Esophagus (tissue), 2 donors: ENCODE data around the gene HGD. TPM values are rescaled to one million over a fixed set of nuclear protein-coding genes. Genes with fewer than 3 reads are reported as not detected.
"Not testable (repeated sequence)": the region's sequence is repeated elsewhere in the genome, so short reads cannot be mapped to it uniquely, and the experiment has no call there.

Experiments
- H3K27ac ChIP-seq, 2 donors: one replicate each; pipeline ENCODE4 v1.5.1; 2013; ENCODE audit warnings: low read depth in 2 of 2, mild to moderate bottlenecking in 2 of 2, inconsistent platforms in 1 of 2, low read length in 1 of 2, moderate library complexity in 1 of 2
- H3K27me3 ChIP-seq, 2 donors: one replicate each; pipeline ENCODE4 v1.6.1; 2013; ENCODE audit warnings: low read length in 2 of 2, control low read depth in 1 of 2, mild to moderate bottlenecking in 1 of 2; ENCODE audit not compliant: insufficient read depth in 2 of 2, control insufficient read depth in 1 of 2
- H3K36me3 ChIP-seq, 2 donors: one replicate each; pipeline ENCODE4 v1.6.1; 2013; ENCODE audit warnings: low read length in 1 of 2; ENCODE audit not compliant: control insufficient read depth in 2 of 2, insufficient read depth in 2 of 2
- H3K4me1 ChIP-seq, 2 donors: one replicate each; pipeline ENCODE4 v1.6.1; 2013; ENCODE audit warnings: low read length in 1 of 2; ENCODE audit not compliant: control insufficient read depth in 2 of 2, insufficient read depth in 2 of 2
- H3K4me3 ChIP-seq, 2 donors: one replicate each; pipeline ENCODE4 v1.5.1; 2013; ENCODE audit warnings: low read length in 2 of 2, mild to moderate bottlenecking in 2 of 2, low read depth in 1 of 2, moderate library complexity in 1 of 2
- H3K9me3 ChIP-seq, 2 donors: one replicate each; pipeline ENCODE4 v1.6.1; 2013; ENCODE audit warnings: mild to moderate bottlenecking in 2 of 2, low read depth in 1 of 2, low read length in 1 of 2, moderate library complexity in 1 of 2; ENCODE audit not compliant: control insufficient read depth in 2 of 2, insufficient read depth in 1 of 2
- WGBS, 2 donors: extraction: QIAGEN DNeasy Blood & Tissue Kit; methylation state at CpG; one replicate each; pipeline ENCODE4 v1.1.7; 2013; 5-methylcytosine and 5-hydroxymethylcytosine counted together
- polyA plus RNA-seq, 2 donors: library from polyadenylated mRNA; stranded (reverse); fragments of 200-250 nt; gene quantifications; one replicate each; pipeline ENCODE4 v1.2.3, GENCODE V29; 2013
- donor health status: healthy with polysubstance abuse.
- donor health status: Bipolar disorder and iron deficiency.

The HGD gene
- polyA plus RNA-seq, 2 donors, result 0.06 TPM

GRCh38 chr3:120622870-120623726 lies 58.9 kb downstream of the HGD start:
- Histone ChIP-seq H3K4me3 (no peak overlapping the region), H3K4me1 (peaks cover 0 to 3% of the 10 kb centered on the region in 2 donors), H3K27ac (no peak overlapping the region), H3K36me3 (no peaks in the 10 kb centered on the region), H3K9me3 (no peaks in the 10 kb centered on the region), H3K27me3 (no peaks in the 10 kb centered on the region)
- 72 to 81% methylated on average over 12 of the region's 12 CpGs for WGBS, 2 donors

DNA sequence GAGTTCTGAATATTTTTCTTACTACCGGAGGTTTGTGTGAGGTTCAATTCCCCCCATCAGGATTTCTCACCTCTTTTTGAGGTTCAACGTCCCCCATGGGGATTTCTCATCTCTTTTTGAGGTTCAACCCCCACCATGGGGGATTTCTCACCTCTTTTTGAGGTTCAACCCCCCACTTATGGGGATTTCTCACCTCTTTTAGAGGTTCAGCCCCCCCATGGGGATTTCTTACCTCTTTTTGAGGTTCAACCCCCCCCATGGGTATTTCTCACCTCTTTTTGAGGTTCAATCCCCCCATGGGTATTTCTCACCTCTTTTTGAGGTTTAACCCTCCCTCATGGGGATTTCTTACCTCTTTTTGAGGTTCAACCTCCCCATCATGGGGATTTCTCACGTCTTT lies 59.6 kb downstream of the HGD start:
- Histone ChIP-seq H3K4me1 (peaks cover 0 to 3% of the 10 kb centered on the region in 2 donors), H3K9me3 (no peaks in the 10 kb centered on the region), H3K4me3 (no peak overlapping the region), H3K36me3 (no peaks in the 10 kb centered on the region), H3K27ac (no peak overlapping the region), H3K27me3 (no peaks in the 10 kb centered on the region)
- WGBS, 2 donors, result 70 to 83% methylated on average over 3 of the region's 3 CpGs

DNA sequence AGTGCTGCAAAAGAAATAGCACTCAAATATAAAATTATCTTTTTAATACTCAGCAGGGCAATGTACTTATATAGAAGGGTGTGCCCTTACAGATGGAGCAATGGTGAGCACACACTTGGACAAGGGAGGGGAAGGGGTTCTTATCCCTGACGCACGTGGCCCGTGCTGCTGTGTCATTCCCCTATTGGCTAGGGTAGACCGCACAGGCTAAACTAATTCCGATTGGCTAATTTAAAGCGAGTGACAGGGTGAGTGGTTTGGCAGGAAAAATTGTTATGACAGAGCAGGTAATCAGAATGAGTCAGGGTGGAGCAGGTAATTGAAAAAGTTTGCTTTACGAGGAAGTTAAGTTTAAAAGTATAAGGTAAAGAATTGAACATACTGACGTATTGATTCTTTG lies 65.3 kb downstream of the HGD start:
- H3K4me3 ChIP-seq, H3K36me3 ChIP-seq, H3K4me1 ChIP-seq, H3K27me3 ChIP-seq, H3K9me3 ChIP-seq: not testable (repeated sequence)
- 53 to 71% methylated on average over 8 of the region's 8 CpGs for WGBS, 2 donors
- H3K27ac ChIP-seq, result peak overlapping the region in 1 of 2 donors; percentile 85

- 42 to 68% methylated on average over 13 of the region's 13 CpGs for WGBS, 2 donors
- no peaks in the 10 kb centered on the region for H3K36me3 ChIP-seq
- H3K27ac ChIP-seq, result peak overlapping the region; percentile 50 to 85
- no peaks in the 10 kb centered on the region for H3K27me3 ChIP-seq
- H3K4me3 ChIP-seq, result no peak overlapping the region
- no peaks in the 10 kb centered on the region for H3K4me1 ChIP-seq
- no peaks in the 10 kb centered on the region for H3K9me3 ChIP-seq
Measured at GRCh38 chr3:120615847-120616609, 66.0 kb downstream of the HGD start.

- no peaks in the 10 kb centered on the region for H3K36me3 ChIP-seq
- H3K4me3 ChIP-seq, result no peak overlapping the region
- no peak overlapping the region for H3K27ac ChIP-seq
- WGBS, 2 donors, result 74 to 79% methylated on average over 8 of the region's 8 CpGs
- no peaks in the 10 kb centered on the region for H3K27me3 ChIP-seq
- H3K9me3 ChIP-seq, result no peaks in the 10 kb centered on the region
- H3K4me1 ChIP-seq, result no peaks in the 10 kb centered on the region
Measured at GRCh38 chr3:120614765-120615164, 67.3 kb downstream of the HGD start.

GRCh38 chr3:120608506-120608905 lies 73.5 kb downstream of the HGD start:
- Histone ChIP-seq H3K4me1 (no peaks in the 10 kb centered on the region), H3K36me3 (no peaks in the 10 kb centered on the region), H3K27me3 (no peaks in the 10 kb centered on the region), H3K27ac (no peak overlapping the region), H3K9me3 (no peaks in the 10 kb centered on the region), H3K4me3 (no peak overlapping the region)
- 82 to 87% methylated on average over 4 of the region's 4 CpGs for WGBS, 2 donors

DNA sequence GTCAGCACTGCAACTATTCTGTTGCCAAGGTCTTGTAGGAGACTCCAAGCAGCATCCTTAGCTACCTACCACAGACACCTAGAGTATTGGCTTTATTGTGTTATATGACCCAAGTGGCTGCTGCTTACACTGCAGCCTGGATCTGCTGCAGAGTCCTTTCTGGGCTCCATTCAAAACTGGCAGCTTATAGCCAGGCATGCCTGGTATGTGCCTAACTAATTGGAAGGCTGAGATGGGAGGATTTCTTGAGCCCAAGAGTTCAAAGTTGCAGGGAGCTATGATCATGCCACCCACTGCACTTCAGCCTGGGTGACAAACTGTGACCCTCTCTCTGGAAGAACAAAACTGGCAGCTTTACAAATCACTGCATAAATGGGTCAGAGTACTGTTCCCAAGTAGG lies 77.3 kb downstream of the HGD start:
- Histone ChIP-seq H3K27me3 (no peaks in the 10 kb centered on the region), H3K27ac (no peak overlapping the region), H3K4me1 (no peaks in the 10 kb centered on the region), H3K4me3 (no peak overlapping the region), H3K36me3 (peaks cover 2 to 5% of the 10 kb centered on the region in 2 donors), H3K9me3 (no peaks in the 10 kb centered on the region)

- Histone ChIP-seq H3K27ac (no peak overlapping the region), H3K9me3 (no peaks in the 10 kb centered on the region), H3K36me3 (peaks cover 2 to 5% of the 10 kb centered on the region in 2 donors), H3K4me3 (no peak overlapping the region), H3K4me1 (no peaks in the 10 kb centered on the region), H3K27me3 (no peaks in the 10 kb centered on the region)
Measured at GRCh38 chr3:120604382-120604781, 77.7 kb downstream of the HGD start.

GRCh38 chr3:120602682-120603081 lies 79.4 kb downstream of the HGD start:
- Histone ChIP-seq H3K9me3 (no peaks in the 10 kb centered on the region), H3K4me3 (no peak overlapping the region), H3K27me3 (no peaks in the 10 kb centered on the region), H3K27ac (no peak overlapping the region), H3K36me3 (peaks cover 5% of the 10 kb centered on the region in 2 donors), H3K4me1 (no peaks in the 10 kb centered on the region)
- 82 to 91% methylated on average over 2 of the region's 2 CpGs for WGBS, 2 donors
